ENCODE measurements around the gene ZNF598.

- TF ChIP-seq CTCF (IDR thresholded peaks at IDR 0.05; ENCODE audit: poor library complexity, severe bottlenecking) (no peak), MXI1 (conservative IDR thresholded peaks at IDR 0.05; ENCODE audit: poor library complexity, severe bottlenecking) (no peak), REST (IDR thresholded peaks at IDR 0.05; ENCODE audit: borderline replicate concordance) (no peak), SMC3 (conservative IDR thresholded peaks at IDR 0.05; ENCODE audit: poor library complexity) (no peak)
Observed at GRCh38 chr16:1999866-2000514, 9.6 kb downstream of the ZNF598 start.
